Measurements from ENCODE around the gene PHLDB1.
"Not testable (repeated sequence)": the region's sequence is repeated elsewhere in the genome, so short reads cannot be mapped to it uniquely, and the experiment has no call there.

PHLDB1 gene

DNA sequence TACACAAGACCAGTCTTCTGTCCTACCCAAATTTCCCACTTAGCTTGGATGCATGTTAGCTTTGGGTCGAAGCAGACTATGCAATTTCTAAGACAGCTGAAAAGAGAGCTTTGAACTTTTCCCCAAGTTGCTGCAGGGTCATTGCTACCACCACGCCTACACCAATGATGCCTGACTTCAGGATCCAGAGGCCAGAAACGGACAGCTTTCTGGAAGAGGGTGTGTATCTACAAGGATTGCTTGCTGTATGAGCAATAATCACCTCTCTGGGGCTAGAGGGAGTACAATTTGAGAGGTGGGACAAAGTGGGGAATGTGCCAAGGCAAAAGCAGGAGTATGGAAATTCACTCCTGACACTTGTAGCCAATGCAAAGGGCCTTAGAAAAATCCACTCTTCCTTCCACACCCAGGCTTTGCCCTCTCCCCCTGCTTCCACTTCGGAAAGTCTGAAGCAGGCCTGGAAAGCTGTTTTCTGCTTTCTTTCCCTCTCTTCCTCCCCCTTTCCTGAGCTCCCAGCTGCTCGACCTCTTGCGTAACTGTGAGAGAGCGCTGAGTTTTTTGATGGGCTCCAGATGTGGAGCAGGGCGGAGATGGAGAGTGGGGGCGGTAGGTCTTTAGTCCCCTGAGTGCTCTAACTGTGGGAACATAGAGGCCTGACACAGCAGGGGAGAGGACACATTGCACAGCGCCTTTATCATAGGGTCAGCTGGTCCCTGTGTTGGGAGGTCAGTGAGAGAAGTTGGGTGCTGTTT is 2.1 kb upstream of the PHLDB1 start:
- no peak for DNase-seq (ENCODE audit: low read depth)

DNA sequence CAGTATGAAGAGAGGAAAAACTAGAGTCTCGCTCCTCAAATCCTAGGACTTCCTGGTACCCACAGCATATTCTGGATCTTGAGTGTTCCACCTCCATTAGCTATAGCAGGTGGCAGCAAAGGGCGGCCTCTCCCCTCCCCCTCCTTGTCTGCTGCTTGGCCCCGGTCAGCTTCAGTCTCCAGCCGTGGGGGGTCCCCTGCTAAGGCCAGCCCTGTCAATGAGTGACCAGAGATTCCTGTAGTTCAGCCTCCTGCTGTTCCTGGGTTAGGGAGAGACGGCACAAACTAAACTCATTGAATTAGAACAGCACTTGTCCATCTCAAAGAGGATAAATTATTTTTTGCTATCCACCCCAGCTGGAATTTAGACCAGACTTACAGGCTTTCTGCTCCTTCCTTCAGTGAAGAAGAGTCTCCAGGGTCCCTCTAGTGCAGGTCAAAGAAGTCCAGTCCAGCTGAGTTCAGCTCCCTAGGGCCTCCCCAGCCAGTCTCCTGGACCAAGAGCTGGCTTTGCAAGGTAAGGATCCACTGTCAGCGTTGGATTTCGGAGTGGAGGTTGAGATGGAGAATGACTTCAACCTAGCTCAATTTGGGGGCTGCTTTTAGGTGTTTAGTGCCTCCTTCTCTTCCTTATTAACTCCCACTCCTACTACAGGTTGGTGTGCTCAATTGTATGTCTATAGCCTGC is 1.1 kb upstream of the PHLDB1 start:
- DNase-seq (ENCODE audit: low read depth) = no peak

- DNase-seq (ENCODE audit: low read depth) = no peak
These were observed 579 bp upstream of the PHLDB1 start for GRCh38 chr11:118606844-118607228.

- peak; percentile 62 for DNase-seq (ENCODE audit: low read depth)
These were observed 1.2 kb downstream of the PHLDB1 start for GRCh38 chr11:118608360-118609227.

DNA sequence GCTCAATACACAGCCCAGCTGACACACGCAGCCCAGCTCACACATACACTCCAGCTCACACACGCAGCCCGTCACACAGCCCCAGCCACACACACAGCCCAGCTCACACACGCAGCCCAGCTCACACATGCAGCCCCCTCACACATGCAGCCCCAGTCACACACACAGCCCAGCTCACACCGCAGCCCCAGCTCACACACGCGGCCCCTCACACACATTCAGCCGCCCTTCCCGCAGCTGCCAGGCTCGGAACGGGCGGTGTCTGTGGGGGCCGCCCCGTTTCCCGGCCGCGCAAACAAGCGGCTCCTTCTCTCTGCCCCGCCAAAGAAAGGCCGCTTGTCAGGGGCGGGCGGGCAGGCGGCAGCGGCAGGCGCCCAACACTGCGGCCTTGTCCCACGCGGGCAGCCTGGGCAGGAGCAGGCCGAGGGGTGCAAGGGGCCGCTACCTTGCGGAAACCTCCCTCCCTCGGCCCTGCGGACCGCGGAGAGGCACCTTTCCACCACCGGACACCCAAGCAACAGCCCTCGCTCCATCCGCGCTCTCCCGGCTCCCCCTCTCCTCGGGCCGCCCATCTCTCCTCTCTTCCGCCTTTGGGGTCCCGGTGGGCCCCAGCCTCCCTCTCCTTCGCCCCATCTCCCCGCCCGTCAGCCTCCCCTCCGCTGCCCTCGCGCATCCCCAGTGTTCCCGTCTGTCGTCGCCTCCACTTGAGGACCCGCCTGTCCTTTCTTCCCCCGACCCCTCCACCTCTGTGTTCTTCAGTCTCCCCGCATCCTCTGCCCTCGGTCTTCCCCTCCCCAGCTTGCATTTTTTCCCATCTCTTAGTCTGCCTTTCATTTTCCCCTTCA is 2.2 kb downstream of the PHLDB1 start:
- no peak for DNase-seq (ENCODE audit: low read depth)

DNA sequence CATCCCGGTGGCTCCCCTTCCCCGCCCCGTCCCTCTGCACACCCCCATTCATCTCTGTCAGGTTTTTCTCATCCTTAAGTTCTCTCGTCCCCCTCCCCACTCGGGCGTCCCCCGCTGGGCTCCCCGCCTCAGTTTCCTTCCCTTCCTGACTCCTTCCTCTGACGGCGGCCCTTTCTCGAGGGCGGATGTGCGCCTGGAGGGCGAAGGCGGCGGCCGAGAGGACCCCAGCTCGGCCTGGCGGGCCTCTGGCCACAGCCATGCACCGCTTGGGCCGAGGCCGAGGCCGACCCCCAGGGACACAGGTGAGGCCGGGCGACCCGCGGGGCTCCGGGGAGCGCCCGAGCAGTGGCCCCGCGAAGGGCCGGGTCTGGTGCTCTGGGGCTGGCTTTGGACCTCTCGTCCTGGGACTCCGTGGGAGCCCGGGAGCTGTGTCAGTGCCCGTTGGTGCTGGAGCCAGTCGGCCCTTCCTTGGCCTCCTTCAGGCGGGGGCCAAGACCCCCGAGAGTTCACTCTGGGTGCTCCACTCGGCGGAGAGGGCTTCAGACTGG is 2.9 kb downstream of the PHLDB1 start:
- no peak for DNase-seq (ENCODE audit: low read depth)

DNA sequence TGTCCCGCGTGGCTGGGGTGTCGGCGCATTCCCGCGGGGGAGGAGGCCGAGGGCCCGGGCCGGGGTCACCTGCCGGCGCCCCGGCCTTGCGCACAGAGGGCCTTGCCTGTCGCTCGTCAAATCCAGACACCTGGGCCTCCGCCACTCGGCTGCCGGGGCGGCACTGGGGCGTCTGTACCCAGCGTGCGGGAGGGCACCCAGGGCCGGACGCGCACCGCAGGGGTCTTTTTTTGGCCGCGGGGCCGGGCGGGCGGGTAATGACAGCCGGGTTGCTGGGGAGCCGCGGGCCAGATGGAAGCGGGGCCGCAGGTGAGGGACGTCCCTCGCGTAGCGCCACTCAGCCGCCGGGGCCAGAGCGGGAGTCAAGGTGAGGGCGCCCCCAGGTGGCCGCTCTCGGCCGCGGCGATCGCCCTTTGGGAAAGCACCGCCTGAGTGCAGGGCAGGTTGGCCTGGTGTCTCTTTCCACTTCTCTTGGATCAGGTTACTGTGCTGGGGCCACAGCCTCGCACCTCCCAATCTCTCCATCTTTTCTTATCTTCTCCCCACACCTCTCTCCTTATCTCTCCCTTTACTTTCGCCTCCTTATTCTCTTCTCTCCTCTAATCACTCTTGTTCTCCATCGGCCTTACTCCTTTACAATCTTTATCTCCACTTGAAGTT is 3.5 kb downstream of the PHLDB1 start:
- peak; percentile 74 for DNase-seq (ENCODE audit: low read depth)

DNA sequence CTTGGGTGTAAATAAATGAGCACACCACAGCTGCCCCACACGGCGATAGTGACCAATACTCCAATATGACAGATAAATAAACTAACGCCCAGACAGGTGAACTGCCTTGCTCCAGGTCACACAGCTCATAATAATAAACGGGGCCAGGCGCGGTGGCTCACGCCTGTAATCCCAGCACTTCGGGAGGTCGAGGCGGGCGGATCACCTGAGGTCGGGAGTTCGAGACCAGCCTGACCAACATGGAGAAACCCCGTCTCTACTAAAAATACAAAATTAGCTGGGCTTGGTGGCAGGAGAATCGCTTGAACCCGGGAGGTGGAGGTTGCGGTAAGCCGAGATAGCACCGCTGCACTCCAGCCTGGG is 4.0 kb downstream of the PHLDB1 start:
- not testable (repeated sequence) for DNase-seq (ENCODE audit: low read depth)

DNA sequence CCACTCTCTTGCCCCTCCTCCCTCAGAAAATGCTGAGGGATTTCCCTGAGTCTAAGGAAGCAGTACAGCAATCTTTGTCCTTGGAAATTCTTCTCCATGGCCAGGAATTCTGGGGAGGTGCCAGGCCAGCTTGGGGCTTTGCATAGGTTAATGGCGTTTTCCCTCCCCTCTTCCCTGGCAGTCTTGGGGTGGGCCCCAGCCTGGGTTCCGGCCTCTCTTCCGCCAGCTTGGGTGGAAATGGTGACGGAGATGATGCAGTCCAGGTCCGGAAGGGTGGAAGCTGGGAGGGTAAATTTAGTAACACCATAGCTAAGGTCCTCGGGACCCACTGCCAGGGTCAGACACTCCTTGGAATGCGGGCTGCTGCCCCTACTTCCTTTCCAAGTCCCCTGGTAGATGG is 5.0 kb downstream of the PHLDB1 start:
- no peak for DNase-seq (ENCODE audit: low read depth)

GRCh38 chr11:118614511-118614910 is 7.1 kb downstream of the PHLDB1 start:
- DNase-seq (ENCODE audit: low read depth) = no peak

DNA sequence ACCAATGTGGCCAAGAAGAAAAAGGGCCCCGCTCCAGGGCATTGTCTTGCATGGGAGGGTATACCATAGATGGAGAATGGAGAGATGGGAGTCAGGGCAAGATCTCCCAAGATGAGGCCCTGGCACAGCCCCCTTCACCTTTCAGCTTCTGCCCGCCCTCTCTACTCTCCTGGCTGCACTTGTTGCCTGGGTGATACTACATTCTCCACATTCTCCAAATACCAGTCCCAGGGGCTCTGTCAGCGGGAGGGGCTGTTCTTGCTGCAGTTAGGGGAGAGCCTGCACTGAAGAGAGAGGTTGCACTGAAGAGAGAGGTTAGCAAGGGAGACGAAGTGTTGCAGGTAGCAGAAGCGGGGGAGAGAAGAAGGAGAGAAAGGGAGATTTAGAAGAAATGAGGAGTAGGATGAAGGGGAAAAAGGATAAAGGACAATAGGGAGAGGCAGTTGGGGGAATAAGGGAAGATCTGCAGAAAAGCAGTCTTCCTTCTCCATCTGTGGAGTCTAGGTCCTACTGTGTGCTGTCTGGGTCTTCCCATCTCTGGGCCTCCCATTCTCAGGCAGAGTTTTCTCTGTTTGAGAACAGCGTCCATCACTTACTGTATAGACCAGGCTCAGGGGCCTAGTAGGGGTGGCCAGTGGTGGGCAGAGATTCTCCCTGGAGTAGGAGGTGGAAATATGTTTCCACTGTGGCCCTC is 8.0 kb downstream of the PHLDB1 start:
- no peak for DNase-seq (ENCODE audit: low read depth)

GRCh38 chr11:118615976-118616371 is 8.6 kb downstream of the PHLDB1 start:
- no peak for DNase-seq (ENCODE audit: low read depth)

- DNase-seq (ENCODE audit: low read depth) = no peak
These were observed 10.9 kb downstream of the PHLDB1 start for GRCh38 chr11:118618115-118618990.

DNA sequence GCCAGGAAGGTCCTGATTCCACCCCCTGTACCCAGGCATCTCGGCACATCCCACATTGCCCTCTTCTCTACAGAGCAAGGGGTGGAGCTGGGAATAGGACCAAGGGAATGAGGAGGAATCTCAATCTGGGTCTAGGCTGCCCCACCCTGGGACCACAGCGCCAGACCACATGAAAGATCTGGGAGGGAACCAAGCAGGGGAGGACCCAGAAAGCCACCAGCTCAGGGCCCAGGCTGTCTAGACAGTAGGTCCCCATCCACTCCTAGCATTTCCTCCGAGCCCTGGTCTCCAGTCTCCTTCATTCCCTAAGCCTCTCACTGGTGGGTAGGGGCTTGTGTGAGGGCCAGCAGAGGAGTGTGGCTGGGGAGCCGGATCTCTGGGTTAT is 11.6 kb downstream of the PHLDB1 start:
- DNase-seq (ENCODE audit: low read depth) = no peak

GRCh38 chr11:118619444-118620197 is 12.2 kb downstream of the PHLDB1 start:
- DNase-seq (ENCODE audit: low read depth) = no peak

DNA sequence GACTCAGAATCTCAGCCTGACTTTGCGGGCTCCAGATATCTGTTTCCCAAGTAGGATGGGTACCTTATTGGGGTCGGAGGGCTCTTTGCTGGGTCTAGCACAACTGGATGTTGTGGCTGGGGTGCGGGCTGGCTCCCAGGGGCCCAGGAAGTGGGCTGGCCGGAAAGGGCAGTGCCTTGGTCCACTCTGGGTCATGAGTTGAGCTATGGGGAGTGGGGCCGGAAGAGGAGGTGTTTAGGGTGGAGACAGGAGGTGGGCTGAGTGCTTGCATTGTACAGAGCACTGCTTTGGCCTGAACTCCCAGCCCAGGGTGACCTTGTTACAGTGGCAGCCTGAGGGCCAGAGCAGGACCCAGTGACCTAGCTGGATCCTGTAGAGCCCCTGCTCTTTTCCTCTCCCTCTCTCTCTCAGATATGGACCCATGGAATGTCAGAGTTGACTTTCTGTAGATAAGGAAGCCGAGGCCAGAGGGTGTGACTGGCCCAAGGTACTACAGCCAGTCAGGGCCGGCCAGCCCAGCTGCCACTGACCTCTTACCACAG is 13.2 kb downstream of the PHLDB1 start:
- no peak for DNase-seq (ENCODE audit: low read depth)

- DNase-seq (ENCODE audit: low read depth) = no peak
These were observed 13.8 kb downstream of the PHLDB1 start for GRCh38 chr11:118621071-118621783.
